ENCODE measurements around the gene SALL4. TPM values are rescaled to one million over a fixed set of nuclear protein-coding genes. Genes with fewer than 3 reads are reported as not detected.

SALL4 gene
- total RNA-seq (10 to 100 TPM; 23.5 to 27.8 TPM), polyA plus RNA-seq (ENCODE audit: insufficient read depth, low read depth, low replicate concordance) (8.4 TPM)
- long read RNA-seq, donor 1, result 0 reads
- long read RNA-seq, donor 2, result 0 reads

GRCh38 chr20:51802170-51802751, at the start of gene SALL4:
Gene SALL4 (minus strand): TSS chr20:51802521. CDS start chr20:51802408, 113 bp downstream.
- no peaks in the 10 kb centered on the region for H3K27me3 ChIP-seq
- H3K4me1 ChIP-seq, result peaks cover 6% of the 10 kb centered on the region
- peak within 1 kb of the TSS; percentile 43 to 72 for H3K4me3 ChIP-seq
- intact Hi-C loops (cut with DNase I; ENCODE audit: low total_unique reads), result no loop called here
- peak within 1 kb of the TSS; percentile 1 to 27 for H3K27ac ChIP-seq
- TF ChIP-seq POLR2A (IDR thresholded peaks at IDR 0.05) (no peak), CTCF (IDR thresholded peaks at IDR 0.05) (no peak)
- H3K36me3 ChIP-seq (ENCODE audit: low read depth, missing control alignments), result no peaks in the 10 kb centered on the region
- DNase-seq, result peak; percentile 77
- WGBS, 2 donors, result 18 to 26% methylated on average over 14 to 38 of the region's 44 CpGs
- no peaks in the 10 kb centered on the region for H3K9me3 ChIP-seq

- H3K4me1 ChIP-seq, result no peaks in the 10 kb centered on the region
- no peaks in the 10 kb centered on the region for H3K27me3 ChIP-seq
- TF ChIP-seq POLR2A (IDR thresholded peaks at IDR 0.05) (no peak), CTCF (IDR thresholded peaks at IDR 0.05) (no peak)
- DNase-seq, result no peak
- 47 to 57% methylated on average over 2 of the region's 2 CpGs for WGBS, 2 donors
- no peaks in the 10 kb centered on the region for H3K9me3 ChIP-seq
- H3K36me3 ChIP-seq (ENCODE audit: low read depth, missing control alignments), result no peaks in the 10 kb centered on the region
- peak overlapping the region in 1 of 2 donors; percentile 41 for H3K27ac ChIP-seq
- intact Hi-C loops (cut with DNase I; ENCODE audit: low total_unique reads), result no loop called here
- H3K4me3 ChIP-seq, result no peak overlapping the region
Observed at GRCh38 chr20:51848346-51848745, 46.0 kb upstream of the SALL4 start.

- Histone ChIP-seq H3K9me3 (no peaks in the 10 kb centered on the region), H3K27ac (no peak overlapping the region), H3K4me3 (no peak overlapping the region), H3K4me1 (no peaks in the 10 kb centered on the region), H3K36me3 (ENCODE audit: low read depth, missing control alignments) (no peaks in the 10 kb centered on the region), H3K27me3 (no peaks in the 10 kb centered on the region)
- 38 to 55% methylated on average over 5 of the region's 5 CpGs for WGBS, 2 donors
- TF ChIP-seq POLR2A (IDR thresholded peaks at IDR 0.05) (no peak), CTCF (IDR thresholded peaks at IDR 0.05) (no peak)
- intact Hi-C loops (cut with DNase I; ENCODE audit: low total_unique reads), result no loop called here
- no peak for DNase-seq
Observed at GRCh38 chr20:51840865-51841264, 38.5 kb upstream of the SALL4 start.

GRCh38 chr20:51837876-51838420, 35.6 kb upstream of the SALL4 start:
- Histone ChIP-seq H3K27ac (no peak overlapping the region), H3K36me3 (ENCODE audit: low read depth, missing control alignments) (no peaks in the 10 kb centered on the region), H3K27me3 (no peaks in the 10 kb centered on the region), H3K4me1 (no peaks in the 10 kb centered on the region), H3K9me3 (no peaks in the 10 kb centered on the region), H3K4me3 (no peak overlapping the region)
- DNase-seq, result no peak
- intact Hi-C loops (cut with DNase I; ENCODE audit: low total_unique reads), result no loop called here
- 73 to 74% methylated on average over 10 of the region's 10 CpGs for WGBS, 2 donors
- no peak for TF ChIP-seq CTCF (IDR thresholded peaks at IDR 0.05)
- no peak for TF ChIP-seq POLR2A (IDR thresholded peaks at IDR 0.05)

- no peak for TF ChIP-seq CTCF (IDR thresholded peaks at IDR 0.05)
- TF ChIP-seq POLR2A (IDR thresholded peaks at IDR 0.05), result no peak
- DNase-seq, result no peak
- 79 to 92% methylated on average over 6 of the region's 6 CpGs for WGBS, 2 donors
Observed at GRCh38 chr20:51837436-51837835, 35.1 kb upstream of the SALL4 start.

More at GRCh38 chr20:51837436-51837835, 35.1 kb upstream of the SALL4 start:
- intact Hi-C loops (cut with DNase I; ENCODE audit: low total_unique reads), result no loop called here
- Histone ChIP-seq H3K27ac (no peak overlapping the region), H3K36me3 (ENCODE audit: low read depth, missing control alignments) (no peaks in the 10 kb centered on the region), H3K27me3 (no peaks in the 10 kb centered on the region), H3K9me3 (no peaks in the 10 kb centered on the region), H3K4me3 (no peak overlapping the region), H3K4me1 (no peaks in the 10 kb centered on the region)
